ENCODE data around the gene RIPOR1.
A peak's percentile ranks its signal among the peaks of the same experiment; 100 is the strongest.

Gene RIPOR1

GRCh38 chr16:67561824-67562525, 33.3 kb downstream of the RIPOR1 start:
- peak; percentile 96 for DNase-seq

GRCh38 chr16:67562526-67562917, 33.9 kb downstream of the RIPOR1 start, which contains the start of gene CTCF:
Gene CTCF, plus strand, starts transcription at chr16:67562526. Its CDS starts 48,307 bp downstream, at chr16:67610833.
- peak; percentile 81 for DNase-seq

- peak; percentile 56 for DNase-seq
Measured at GRCh38 chr16:67562918-67563707, 34.5 kb downstream of the RIPOR1 start.

- DNase-seq, result no peak
Measured at GRCh38 chr16:67563708-67564468, 35.3 kb downstream of the RIPOR1 start.

GRCh38 chr16:67565470-67566100, 37.0 kb downstream of the RIPOR1 start:
- no peak for DNase-seq

GRCh38 chr16:67571464-67571863, 42.8 kb downstream of the RIPOR1 start:
- DNase-seq, result no peak

- DNase-seq, result no peak
Measured at GRCh38 chr16:67571981-67572431, 43.4 kb downstream of the RIPOR1 start.

- DNase-seq, result no peak
Measured at GRCh38 chr16:67579686-67580085, 51.1 kb downstream of the RIPOR1 start.

- no peak for DNase-seq
Measured at GRCh38 chr16:67580202-67580601, 51.6 kb downstream of the RIPOR1 start.

GRCh38 chr16:67593288-67593687, 64.7 kb downstream of the RIPOR1 start:
- no peak for DNase-seq

- no peak for DNase-seq
Measured at GRCh38 chr16:67593701-67594100, 65.1 kb downstream of the RIPOR1 start.

GRCh38 chr16:67594256-67594915, 65.8 kb downstream of the RIPOR1 start:
- DNase-seq, result no peak

- DNase-seq, result no peak
Measured at GRCh38 chr16:67594956-67595355, 66.3 kb downstream of the RIPOR1 start.

Data from activated gamma-delta T cell treated with Interleukin-2 at 50 U/mL for 16 hours (primary cell).